ENCODE results near the gene MTOR.
"Not testable (repeated sequence)": the region's sequence is repeated elsewhere in the genome, so short reads cannot be mapped to it uniquely, and the experiment has no call there.

Gene MTOR

DNA sequence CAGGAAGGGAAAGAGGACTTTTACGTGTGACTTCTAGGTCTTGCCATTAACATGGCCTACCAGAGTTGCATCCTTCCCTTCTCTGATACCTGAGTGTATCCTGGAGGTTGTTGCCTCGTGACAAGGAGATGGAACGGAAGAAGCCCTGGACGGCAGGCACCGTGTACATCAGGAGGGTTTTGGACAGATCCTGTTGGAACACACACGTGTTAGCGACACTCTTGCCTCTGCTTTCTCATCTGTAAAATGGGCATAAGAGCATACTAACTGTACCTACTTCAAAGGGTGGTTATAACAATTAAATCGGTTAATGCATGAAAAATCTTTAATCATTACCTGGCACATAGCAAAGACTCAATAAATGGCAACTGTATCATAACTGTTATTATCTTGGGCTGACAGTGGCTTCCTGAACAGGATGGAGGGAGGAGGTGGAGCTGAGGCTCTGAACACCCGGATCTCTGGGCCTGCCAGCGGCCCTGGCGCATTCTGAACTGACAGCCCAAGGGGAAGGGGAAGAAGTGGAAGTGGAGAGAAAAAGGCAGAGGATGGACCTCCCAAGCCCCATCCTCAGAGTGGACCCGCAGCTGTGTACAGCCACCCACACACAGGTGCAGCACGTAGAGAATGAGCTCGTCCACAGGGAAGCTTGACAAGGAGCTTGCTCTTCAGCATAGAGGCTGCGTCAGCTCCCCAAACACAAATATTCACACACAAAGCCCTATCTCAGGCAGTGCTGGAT is 132.5 kb downstream of the MTOR start:
- no peak overlapping the region for H3K4me3 ChIP-seq (ENCODE audit: low read length)
- peaks cover 9% of the 10 kb centered on the region for H3K4me1 ChIP-seq (ENCODE audit: control insufficient read depth, insufficient read depth, low read length)
- no peak overlapping the region for H3K9ac ChIP-seq (ENCODE audit: low read length)
- peaks cover 57% of the 10 kb centered on the region for H3K36me3 ChIP-seq (ENCODE audit: control insufficient read depth, insufficient read depth, low read length)
- H3K27ac ChIP-seq (ENCODE audit: low read depth, low read length): no peak overlapping the region
- no peaks in the 10 kb centered on the region for H3K27me3 ChIP-seq (ENCODE audit: control insufficient read depth, insufficient read depth, low read length)

DNA sequence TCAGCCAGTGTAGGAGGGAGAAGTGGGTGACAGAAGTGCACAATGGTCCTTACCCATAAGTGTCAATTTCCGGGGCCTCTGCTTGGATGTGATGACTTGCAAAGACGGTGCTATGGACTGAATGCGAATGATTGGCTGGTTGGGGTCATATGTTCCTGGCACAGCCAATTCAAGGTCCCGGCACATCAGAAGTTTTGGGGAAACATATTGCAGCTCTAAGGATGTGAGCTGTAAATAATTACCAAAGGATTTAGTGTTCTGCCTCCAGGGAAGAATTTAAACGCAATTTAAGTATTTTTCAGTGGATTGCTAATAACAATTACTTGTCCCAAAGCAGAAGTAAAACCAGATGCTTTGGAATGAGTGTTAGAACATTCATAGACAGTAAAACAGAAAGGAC is 135.8 kb downstream of the MTOR start:
- H3K27ac ChIP-seq (ENCODE audit: low read depth, low read length): no peak overlapping the region
- H3K36me3 ChIP-seq (ENCODE audit: control insufficient read depth, insufficient read depth, low read length): peaks cover 56% of the 10 kb centered on the region
- H3K4me3 ChIP-seq (ENCODE audit: low read length): no peak overlapping the region
- no peak overlapping the region for H3K9ac ChIP-seq (ENCODE audit: low read length)
- H3K4me1 ChIP-seq (ENCODE audit: control insufficient read depth, insufficient read depth, low read length): no peaks in the 10 kb centered on the region
- H3K27me3 ChIP-seq (ENCODE audit: control insufficient read depth, insufficient read depth, low read length): no peaks in the 10 kb centered on the region

GRCh38 chr1:11125931-11126330 is 136.4 kb downstream of the MTOR start:
- H3K36me3 ChIP-seq (ENCODE audit: control insufficient read depth, insufficient read depth, low read length): peaks cover 54% of the 10 kb centered on the region
- H3K27ac ChIP-seq (ENCODE audit: low read depth, low read length): no peak overlapping the region
- H3K4me3 ChIP-seq (ENCODE audit: low read length): no peak overlapping the region
- H3K4me1 ChIP-seq (ENCODE audit: control insufficient read depth, insufficient read depth, low read length): no peaks in the 10 kb centered on the region
- H3K27me3 ChIP-seq (ENCODE audit: control insufficient read depth, insufficient read depth, low read length): no peaks in the 10 kb centered on the region
- H3K9ac ChIP-seq (ENCODE audit: low read length): no peak overlapping the region

GRCh38 chr1:11124965-11125364 is 137.4 kb downstream of the MTOR start:
- Histone ChIP-seq H3K4me1 (ENCODE audit: control insufficient read depth, insufficient read depth, low read length) (no peaks in the 10 kb centered on the region), H3K4me3 (ENCODE audit: low read length) (no peak overlapping the region), H3K27ac (ENCODE audit: low read depth, low read length) (no peak overlapping the region), H3K9ac (ENCODE audit: low read length) (no peak overlapping the region), H3K27me3 (ENCODE audit: control insufficient read depth, insufficient read depth, low read length) (no peaks in the 10 kb centered on the region), H3K36me3 (ENCODE audit: control insufficient read depth, insufficient read depth, low read length) (peaks cover 45% of the 10 kb centered on the region)

DNA sequence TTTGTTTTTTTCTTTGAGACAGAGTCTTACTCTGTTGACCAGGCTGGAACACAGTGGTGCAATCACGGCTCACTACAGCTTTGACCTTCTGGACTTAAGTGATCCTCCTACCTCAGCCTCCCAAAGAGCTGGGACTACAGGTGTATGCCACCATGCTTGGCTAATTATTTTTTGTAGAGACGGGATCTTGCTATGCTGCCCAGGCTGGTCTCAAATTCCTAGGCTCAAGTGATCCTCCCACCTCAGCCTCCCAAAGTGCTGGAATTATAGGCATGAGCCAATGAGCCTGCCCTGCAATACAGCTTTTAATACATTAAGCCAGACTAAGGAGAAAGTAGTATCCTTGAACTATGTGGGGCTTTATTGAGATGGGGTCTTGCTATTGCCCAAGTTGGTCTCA is 146.0 kb downstream of the MTOR start:
- Histone ChIP-seq H3K36me3 (ENCODE audit: control insufficient read depth, insufficient read depth, low read length) (peaks cover 20% of the 10 kb centered on the region), H3K4me3 (ENCODE audit: low read length) (no peak overlapping the region), H3K4me1 (ENCODE audit: control insufficient read depth, insufficient read depth, low read length) (no peaks in the 10 kb centered on the region), H3K9ac (ENCODE audit: low read length) (no peak overlapping the region), H3K27me3 (ENCODE audit: control insufficient read depth, insufficient read depth, low read length) (no peaks in the 10 kb centered on the region), H3K27ac (ENCODE audit: low read depth, low read length) (no peak overlapping the region)

DNA sequence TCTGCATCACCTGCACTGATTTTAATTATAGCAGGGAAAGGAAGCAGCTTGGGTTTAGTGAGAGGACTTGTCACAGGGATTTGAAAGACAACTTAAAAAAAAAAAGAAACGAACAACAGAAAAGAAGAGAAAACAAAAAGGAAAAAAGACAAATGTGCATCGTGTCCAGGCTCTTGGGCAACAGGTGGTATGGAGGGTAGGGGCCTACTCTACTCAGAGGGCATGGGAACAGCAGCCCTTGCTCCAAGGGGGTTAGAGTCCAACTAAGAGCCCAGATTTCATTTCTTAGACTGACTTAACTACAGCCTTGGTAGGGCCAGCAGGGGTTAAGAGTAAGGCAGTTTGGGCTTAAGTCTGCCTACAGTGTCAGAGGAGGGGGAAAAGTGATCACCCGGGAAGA is 147.4 kb downstream of the MTOR start:
- no peak overlapping the region for H3K27ac ChIP-seq (ENCODE audit: low read depth, low read length)
- no peak overlapping the region for H3K4me3 ChIP-seq (ENCODE audit: low read length)
- H3K27me3 ChIP-seq (ENCODE audit: control insufficient read depth, insufficient read depth, low read length): no peaks in the 10 kb centered on the region
- peaks cover 21% of the 10 kb centered on the region for H3K36me3 ChIP-seq (ENCODE audit: control insufficient read depth, insufficient read depth, low read length)
- H3K9ac ChIP-seq (ENCODE audit: low read length): no peak overlapping the region
- H3K4me1 ChIP-seq (ENCODE audit: control insufficient read depth, insufficient read depth, low read length): no peaks in the 10 kb centered on the region

GRCh38 chr1:11109047-11109760 is 153.1 kb downstream of the MTOR start:
- Histone ChIP-seq H3K9ac (ENCODE audit: low read length) (no peak overlapping the region), H3K27ac (ENCODE audit: low read depth, low read length) (no peak overlapping the region), H3K36me3 (ENCODE audit: control insufficient read depth, insufficient read depth, low read length) (peaks cover 27% of the 10 kb centered on the region), H3K27me3 (ENCODE audit: control insufficient read depth, insufficient read depth, low read length) (no peaks in the 10 kb centered on the region), H3K4me3 (ENCODE audit: low read length) (no peak overlapping the region), H3K4me1 (ENCODE audit: control insufficient read depth, insufficient read depth, low read length) (no peaks in the 10 kb centered on the region)

GRCh38 chr1:11107599-11107998 is 154.8 kb downstream of the MTOR start:
- peaks cover 26% of the 10 kb centered on the region for H3K36me3 ChIP-seq (ENCODE audit: control insufficient read depth, insufficient read depth, low read length)
- no peak overlapping the region for H3K9ac ChIP-seq (ENCODE audit: low read length)
- no peaks in the 10 kb centered on the region for H3K4me1 ChIP-seq (ENCODE audit: control insufficient read depth, insufficient read depth, low read length)
- no peak overlapping the region for H3K27ac ChIP-seq (ENCODE audit: low read depth, low read length)
- H3K27me3 ChIP-seq (ENCODE audit: control insufficient read depth, insufficient read depth, low read length): no peaks in the 10 kb centered on the region
- H3K4me3 ChIP-seq (ENCODE audit: low read length): no peak overlapping the region

GRCh38 chr1:11105586-11105985 is 156.8 kb downstream of the MTOR start:
- Histone ChIP-seq H3K27me3 (ENCODE audit: control insufficient read depth, insufficient read depth, low read length) (no peaks in the 10 kb centered on the region), H3K36me3 (ENCODE audit: control insufficient read depth, insufficient read depth, low read length) (peaks cover 20% of the 10 kb centered on the region), H3K4me1 (ENCODE audit: control insufficient read depth, insufficient read depth, low read length) (no peaks in the 10 kb centered on the region), H3K9ac (ENCODE audit: low read length) (no peak overlapping the region), H3K4me3 (ENCODE audit: low read length) (no peak overlapping the region), H3K27ac (ENCODE audit: low read depth, low read length) (no peak overlapping the region)

- H3K27ac ChIP-seq (ENCODE audit: low read depth, low read length): no peak overlapping the region
- H3K4me1 ChIP-seq (ENCODE audit: control insufficient read depth, insufficient read depth, low read length): peaks cover 10% of the 10 kb centered on the region
- H3K27me3 ChIP-seq (ENCODE audit: control insufficient read depth, insufficient read depth, low read length): no peaks in the 10 kb centered on the region
- H3K36me3 ChIP-seq (ENCODE audit: control insufficient read depth, insufficient read depth, low read length): peaks cover 5% of the 10 kb centered on the region
- no peak overlapping the region for H3K9ac ChIP-seq (ENCODE audit: low read length)
- no peak overlapping the region for H3K4me3 ChIP-seq (ENCODE audit: low read length)
Observed at GRCh38 chr1:11101347-11101746, 161.0 kb downstream of the MTOR start.

DNA sequence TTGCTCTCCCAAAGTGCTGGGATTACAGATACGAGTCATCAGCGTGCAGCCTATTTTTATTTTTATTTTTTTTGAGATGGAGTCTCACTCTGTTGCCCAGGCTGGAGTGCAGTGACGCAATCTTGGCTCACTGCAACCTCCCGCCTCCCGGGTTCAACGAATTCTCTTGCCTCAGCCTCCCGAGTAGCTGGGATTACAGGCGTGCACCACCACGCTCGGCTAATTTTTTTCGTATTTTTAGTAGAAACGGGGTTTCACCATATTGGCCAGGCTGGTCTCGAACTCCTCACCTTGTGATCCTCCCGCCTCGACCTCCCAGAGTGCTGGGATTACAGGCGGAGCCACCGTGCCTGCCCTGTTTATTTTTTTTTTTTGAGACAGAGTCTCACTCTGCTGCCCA is 161.5 kb downstream of the MTOR start:
- H3K9ac ChIP-seq (ENCODE audit: low read length); H3K27me3 ChIP-seq (ENCODE audit: control insufficient read depth, insufficient read depth, low read length); H3K4me1 ChIP-seq (ENCODE audit: control insufficient read depth, insufficient read depth, low read length); H3K4me3 ChIP-seq (ENCODE audit: low read length); H3K36me3 ChIP-seq (ENCODE audit: control insufficient read depth, insufficient read depth, low read length); H3K27ac ChIP-seq (ENCODE audit: low read depth, low read length): not testable (repeated sequence)

DNA sequence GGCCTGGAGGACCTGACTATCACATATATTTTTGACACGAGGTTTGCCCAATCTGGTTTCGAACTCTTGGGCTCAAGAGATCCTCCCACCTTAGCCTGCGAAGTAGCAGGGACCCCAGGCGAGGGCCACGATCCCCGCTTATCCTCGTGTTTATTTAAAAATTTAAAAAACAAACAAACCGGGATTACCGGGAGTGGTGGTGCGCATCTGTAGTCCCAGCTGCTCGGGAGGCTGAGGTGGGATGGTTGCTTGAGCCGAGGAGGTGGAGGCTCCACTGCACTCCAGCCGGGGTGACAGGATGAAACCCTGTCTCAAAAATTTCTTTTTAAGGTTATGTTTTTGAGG is 162.2 kb downstream of the MTOR start:
- H3K27ac ChIP-seq (ENCODE audit: low read depth, low read length): peak overlapping the region; percentile 73
- H3K4me1 ChIP-seq (ENCODE audit: control insufficient read depth, insufficient read depth, low read length): peaks cover 10% of the 10 kb centered on the region
- H3K9ac ChIP-seq (ENCODE audit: low read length): peak overlapping the region; percentile 70
- H3K27me3 ChIP-seq (ENCODE audit: control insufficient read depth, insufficient read depth, low read length): no peaks in the 10 kb centered on the region
- H3K4me3 ChIP-seq (ENCODE audit: low read length): peak overlapping the region; percentile 87
- peaks cover 5% of the 10 kb centered on the region for H3K36me3 ChIP-seq (ENCODE audit: control insufficient read depth, insufficient read depth, low read length)

Measured in rectal smooth muscle tissue (tissue), 1 donor.